Esophagus muscularis mucosa (tissue), 3 donors: Measurements from ENCODE around the gene ANKRD50.

Experiments
- CTCF ChIP-seq, 3 experiments: fragments of 200-600 bp in 2 of 3; fragments of 450-650 bp in 1 of 3; sonication (generic) in 2 of 3; IDR thresholded peaks; one replicate each; pipeline ENCODE4 v1.5.1; 2017 to 2019; ENCODE audit warnings: antibody characterized with exemption in 3 of 3, mild to moderate bottlenecking in 2 of 3, moderate library complexity in 1 of 3
- POLR2AphosphoS5 ChIP-seq, 2 donors: sonication (generic); formaldehyde crosslinking; IDR thresholded peaks; one replicate each; pipeline ENCODE4 v1.6.1; 2017; ENCODE audit warnings: antibody characterized with exemption in 2 of 2

DNA sequence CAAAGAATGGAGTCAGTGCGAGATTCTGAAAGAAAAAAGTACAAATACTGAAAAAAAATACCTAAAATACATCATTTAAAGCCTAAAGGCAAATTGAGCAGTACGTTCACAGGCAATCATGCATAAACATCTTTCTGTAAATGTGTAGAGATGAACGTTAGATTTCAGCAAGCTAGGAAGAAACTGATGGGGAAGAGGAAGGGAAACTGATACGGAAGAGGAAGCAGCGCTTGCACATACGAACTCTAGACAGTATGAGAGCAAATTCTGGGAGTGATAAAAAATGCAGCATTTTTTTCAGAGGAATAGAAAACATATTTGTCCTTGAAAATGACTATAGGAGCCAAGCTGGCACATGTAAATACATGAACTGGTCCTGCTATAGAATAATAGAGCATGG is 9.4 kb downstream of the ANKRD50 start:
- TF ChIP-seq CTCF (IDR thresholded peaks at IDR 0.05) (no peak), POLR2AphosphoS5 (IDR thresholded peaks at IDR 0.05) (no peak)
